ENCODE measurements around the gene GRK5.

GRCh38 chr10:119420950-119421875 lies 213.8 kb downstream of the GRK5 start:
- TF ChIP-seq CTCF (IDR thresholded peaks at IDR 0.05): no peak
- no peak for TF ChIP-seq POLR2A (IDR thresholded peaks at IDR 0.05)

Data from thyroid gland (tissue), 4 donors.